Measurements from ENCODE around the gene CASP3.
"Not testable (repeated sequence)": the region's sequence is repeated elsewhere in the genome, so short reads cannot be mapped to it uniquely, and the experiment has no call there.

Gene CASP3

DNA sequence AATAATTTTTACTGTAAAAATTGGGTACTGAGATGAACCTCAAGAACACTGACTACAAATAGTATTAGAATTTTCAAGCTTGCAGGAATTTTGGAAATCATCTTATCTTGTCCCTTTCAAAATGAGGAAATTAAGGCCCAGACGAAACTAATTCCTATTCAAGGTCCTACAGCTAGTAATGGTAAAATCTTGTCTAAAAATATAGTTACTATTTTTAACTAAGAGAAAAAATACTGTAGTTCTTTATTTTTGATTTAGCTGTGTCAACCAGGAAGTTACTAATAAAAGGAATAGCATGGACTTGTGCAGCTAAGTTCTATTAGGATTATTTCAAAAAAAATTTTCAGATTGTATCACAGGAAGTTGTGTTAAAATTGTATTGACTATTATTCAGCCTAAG, 13.0 kb upstream of the CASP3 start:
- no peak for DNase-seq

DNA sequence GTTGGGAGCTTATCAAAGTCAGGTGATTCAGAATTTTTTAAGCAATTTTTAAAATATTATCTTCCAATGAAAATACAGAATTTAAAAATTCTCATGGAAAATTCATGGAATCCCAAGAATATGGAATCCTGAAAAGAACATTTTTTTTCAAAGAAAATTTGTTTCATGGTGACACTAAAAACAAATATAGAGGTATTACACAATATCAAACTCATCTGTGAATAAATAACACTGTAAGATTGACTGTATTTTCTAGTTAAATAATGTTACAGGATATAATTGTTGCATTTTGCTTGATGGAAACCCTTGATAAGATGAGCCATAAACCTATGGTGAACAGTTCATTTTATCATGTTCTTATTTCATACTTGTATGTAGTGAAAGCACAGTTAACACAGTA, 11.7 kb upstream of the CASP3 start:
- DNase-seq, result no peak

DNA sequence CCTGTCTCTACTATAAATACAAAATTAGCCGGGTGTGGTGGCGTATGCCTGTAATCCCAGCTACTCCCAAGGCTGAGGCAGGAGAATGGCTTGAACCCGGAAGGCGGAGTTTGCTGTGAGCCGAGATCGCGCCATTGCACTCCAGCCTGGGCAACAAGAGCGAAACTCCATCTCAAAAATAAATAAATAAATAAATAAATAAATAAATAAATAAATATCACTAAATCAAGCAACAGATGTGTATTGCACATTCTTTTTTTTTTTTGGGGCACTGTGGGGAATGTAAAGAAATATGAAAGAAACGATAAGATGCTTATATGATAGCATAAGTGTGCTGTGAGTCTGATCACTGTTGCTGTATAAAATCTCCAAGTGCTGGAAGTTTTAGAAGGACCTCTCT, 8.6 kb upstream of the CASP3 start:
- not testable (repeated sequence) for DNase-seq

DNA sequence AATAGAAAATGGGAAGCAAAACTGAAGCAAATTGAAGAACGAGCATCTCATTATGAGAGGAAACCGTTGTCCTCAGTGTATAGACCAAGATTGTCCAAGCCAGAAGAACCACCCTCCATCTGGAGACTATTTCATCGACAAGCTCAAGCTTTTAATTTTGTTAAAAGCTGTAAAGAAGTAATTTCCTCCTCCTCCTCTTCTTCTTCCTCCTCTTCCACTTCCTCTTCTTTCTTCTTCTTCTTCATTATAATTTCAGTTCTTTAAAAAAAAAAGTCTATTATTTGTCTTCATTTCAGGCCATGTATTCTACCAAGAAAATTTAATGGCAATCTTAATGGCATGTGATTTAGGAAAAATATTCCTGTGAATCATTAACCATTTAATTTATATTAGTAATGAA, 7.9 kb upstream of the CASP3 start:
- no peak for DNase-seq

DNA sequence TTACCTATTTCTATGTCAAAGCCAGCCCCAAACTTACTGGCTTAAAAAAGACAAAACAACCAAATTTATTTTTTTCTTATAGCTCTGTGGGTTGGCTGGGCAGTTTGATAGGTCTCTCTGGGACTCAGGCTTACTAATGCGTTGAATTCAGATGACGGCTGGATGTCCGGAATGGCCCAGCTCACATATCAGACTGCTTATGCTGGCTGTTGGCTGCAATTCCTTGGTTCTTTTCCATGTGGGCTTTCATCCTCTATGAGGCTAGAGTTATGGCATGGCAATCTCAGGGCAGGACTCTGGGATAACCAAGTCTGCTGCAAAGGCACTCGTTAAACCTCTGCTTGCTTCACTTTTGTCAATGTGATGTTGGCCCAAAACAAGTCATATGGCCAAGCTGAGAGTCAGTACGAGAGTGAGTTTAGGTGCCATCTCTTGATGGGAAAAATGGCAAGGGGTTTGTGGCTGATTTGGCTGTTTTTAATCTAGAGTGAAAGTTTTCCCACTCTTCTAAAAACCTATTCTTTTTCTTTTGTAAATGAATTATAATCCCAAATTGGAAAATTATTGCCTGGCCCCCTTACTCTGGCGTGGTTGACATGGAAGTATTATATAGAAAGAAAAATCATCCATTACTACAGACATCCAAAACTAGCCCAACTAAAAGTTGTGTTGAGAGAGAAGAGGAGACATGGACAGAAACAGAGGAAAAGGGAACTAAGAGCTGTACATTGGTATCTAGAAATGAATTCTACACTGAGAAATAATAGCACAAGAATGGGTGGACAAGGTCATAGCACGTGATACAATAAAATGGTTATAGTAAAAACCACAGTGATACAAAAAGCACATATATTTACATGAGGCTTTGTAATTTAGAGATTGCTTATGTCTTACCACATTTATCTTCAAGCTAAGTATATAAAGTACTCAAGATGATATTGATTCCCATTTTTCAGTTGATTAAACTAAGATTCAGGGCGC, 6.9 kb upstream of the CASP3 start:
- DNase-seq, result no peak

DNA sequence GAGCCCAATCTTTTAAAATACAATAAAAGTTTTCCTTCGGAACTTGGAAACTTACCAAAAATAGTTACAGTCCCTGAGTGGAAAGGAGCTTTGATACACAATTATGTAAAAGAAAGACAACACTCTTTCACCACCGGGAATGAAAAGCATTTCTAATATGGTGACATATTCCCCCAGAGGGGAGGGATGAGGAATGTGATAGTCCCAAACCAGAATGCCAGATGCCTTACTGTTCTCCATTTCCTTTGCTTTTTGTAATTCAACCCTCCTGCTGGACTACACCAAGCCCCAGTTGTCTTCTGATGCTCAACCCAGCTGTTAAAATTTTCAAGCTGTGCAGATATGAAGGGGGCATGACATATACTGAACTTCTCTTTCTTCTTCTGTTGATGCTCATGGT, 4.4 kb upstream of the CASP3 start:
- no peak for DNase-seq

DNA sequence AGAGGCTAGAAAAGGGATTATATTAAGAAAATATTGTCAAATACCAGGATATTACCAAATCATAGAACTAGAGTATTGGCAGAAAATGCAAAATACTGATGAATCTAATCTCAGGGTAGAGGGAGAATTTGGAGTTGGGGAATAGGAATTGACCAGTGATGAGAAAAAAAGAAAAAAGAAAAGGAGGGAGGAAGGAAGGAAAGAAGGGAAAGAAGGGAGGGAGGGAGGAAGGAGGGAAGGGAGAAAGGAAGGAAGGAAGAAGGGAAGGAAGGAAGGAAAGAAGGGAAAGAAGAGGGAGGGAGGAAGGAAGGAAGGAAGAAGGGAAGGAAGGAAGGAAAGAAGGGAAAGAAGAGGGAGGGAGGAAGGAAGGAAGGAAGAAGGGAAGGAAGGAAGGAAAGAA, 3.4 kb upstream of the CASP3 start:
- DNase-seq, result not testable (repeated sequence)

DNA sequence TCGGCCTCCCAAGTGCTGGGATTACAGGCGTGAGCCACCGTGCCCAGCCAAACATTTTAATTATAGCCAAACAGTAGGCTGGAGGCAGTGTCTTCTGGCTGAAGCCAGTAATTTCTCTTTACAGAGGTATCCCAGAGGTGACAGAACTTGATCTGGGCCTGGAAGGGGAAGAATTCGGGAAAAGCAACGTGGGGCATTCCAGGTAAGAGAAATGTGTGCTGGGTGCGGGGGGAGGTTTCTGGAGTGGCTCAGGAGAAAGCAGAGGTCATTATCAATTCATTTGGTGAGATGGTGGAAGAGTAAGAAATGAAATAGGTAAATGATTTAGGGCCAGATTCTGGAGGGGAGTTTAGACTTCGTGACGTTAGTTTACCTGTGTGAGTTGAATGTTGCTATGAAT, 2.7 kb upstream of the CASP3 start:
- no peak for DNase-seq

DNA sequence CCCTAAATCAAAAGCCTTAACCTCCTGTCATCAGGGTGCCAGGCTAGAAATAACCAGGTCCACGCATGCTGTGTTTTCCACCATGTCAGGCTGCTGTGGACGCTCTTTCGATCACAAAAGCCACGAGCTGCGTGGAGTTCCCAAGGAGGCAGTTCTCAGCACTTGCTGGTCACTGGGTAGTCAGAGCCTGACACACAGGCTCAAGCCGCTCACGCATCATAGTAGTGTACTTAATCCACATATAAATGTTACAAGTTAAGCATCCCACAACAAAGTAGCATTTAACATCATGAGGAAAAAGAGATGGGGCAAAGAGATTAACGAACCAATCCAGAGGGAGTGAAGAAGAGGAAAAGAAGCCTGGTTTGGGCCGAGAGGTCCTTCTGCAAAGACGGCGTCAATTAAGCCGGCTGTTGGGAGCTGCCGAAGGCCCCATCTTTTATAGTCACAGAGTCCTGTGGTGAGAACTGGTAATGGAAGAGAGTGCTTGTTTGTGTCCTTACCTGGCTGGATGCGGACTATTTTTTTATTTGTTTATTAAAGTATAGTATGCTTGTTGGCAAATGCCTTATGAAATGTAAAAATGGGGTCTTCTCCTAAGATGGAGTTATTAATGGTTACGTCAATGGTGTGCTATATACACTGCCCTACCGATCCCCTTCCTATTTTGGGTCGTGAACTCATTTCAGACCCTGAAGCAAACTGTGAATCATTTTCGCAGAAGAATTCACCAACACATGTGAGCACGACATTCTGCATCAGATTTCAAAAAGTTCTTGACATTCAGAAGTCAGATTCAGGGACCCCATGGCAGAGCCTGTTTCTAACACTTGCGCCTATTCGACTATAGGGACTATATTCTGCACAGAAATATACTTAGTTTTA, 966 bp upstream of the CASP3 start:
- DNase-seq, result peak in 1 of 2 donors; percentile 10

DNA sequence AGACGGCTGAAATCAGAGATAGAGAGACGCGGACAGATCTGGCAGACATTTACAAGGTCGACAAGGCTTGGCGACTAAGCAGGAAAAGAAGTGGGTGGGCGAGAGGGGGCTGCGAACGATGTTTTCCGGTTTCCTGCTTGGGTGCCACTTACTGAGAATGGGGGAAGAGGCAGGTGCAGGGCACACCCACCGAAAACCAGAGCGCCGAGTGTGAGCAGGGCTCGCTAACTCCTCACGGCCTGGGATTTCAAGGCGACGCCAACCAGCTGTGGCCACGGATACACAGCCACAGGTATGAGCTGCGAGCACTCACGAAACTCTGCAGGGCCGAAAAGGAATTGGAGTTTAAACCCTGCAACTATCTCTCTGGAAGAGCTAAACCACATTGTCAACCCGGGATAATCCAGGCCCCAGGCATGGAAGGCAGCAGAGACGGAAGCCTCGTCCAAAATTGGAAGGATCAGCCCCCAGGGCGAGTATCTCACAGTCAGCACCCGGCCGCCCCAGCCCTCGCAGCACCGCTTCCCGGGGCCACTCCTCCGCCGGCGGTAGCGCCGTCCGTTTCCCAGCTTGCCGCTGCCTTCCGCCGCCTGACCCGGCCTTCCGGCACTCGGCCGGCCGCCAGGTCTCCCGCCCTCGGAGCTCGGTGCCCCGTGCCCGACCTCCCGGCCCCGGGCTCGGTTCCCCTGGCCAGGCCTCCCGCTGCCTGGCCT, 778 bp downstream of the CASP3 start:
- DNase-seq, result peak; percentile 19 to 53

DNA sequence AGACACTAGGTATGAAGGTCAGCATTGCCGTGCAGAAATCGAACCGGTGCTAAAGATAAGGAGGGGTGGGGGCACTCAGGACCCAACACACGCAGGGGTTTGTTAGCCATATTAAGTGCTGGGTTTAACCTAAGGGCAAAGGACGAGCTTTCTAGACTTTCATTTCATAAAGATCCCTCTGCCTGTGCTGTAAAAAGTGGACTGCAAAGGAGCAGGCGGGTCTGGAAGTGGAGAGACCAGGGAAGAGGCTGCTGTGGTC, 1.3 kb downstream of the CASP3 start:
- no peak for DNase-seq

DNA sequence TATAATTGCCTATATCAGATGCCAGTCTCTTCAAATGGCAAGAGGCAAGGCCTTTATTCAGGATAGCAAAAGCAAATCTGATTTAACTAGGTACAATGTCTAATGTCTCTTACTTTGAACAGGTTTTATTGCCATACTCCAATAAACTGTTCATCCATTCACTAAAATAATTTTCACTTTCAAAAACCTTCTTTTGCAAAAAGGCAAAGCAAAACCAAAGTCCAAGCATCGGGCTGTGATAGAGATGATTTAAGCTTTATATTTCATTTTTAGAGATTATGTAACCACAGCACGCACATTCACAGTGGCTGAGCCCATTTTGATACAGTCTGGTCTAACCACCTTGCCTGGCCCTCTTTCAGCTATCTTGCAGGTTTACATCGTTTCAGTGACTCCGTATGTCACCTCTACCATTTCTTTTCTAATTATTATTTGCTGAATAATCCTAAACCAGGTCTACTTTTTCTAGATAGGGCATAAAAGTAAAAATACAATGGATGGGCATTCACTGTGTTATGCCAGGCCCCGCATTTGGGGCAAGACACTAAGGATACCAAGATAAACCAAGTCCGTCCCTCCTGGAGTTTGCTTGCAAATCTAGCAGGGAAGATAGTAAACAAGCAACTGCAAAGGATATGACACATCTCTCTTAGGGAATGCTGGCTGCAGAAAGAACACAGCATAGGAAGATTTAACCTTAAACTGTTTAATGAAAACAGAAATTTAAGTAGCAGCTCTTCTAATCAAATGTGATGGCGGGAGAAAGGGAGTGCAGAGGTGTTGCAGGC, 1.8 kb downstream of the CASP3 start:
- DNase-seq, result no peak

DNA sequence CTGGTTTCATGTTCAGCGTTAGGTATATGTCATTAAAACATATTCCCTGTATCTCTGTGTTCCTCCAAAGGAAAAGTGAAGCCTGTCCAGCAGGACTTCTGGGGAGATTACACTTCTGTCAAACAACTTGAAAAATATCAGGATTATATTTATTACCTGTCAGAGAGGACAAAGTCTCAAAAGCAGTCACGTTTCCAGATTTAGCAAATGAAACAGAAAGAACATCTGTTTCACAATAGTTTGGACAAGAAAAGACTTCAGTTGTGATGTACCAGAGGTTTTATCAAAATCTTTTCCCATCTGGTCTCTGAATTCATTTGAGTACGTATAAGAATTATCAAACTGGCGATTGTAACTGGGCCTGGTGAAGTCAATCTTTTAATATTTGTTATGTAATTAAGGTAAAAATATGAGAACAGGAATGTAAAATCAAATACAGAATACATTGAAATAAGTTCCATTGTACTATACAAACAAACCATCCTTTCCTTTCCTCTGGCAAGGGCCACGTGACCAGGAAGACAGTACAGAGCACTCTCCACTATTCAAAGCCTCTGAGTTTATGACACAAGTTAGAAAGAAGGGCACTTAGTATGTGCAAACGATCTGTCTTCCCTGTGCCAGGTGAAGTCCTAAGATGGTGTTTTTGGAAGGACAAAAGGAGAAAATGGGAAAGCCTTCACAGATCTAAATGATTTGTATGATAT, 3.2 kb downstream of the CASP3 start:
- DNase-seq, result no peak

DNA sequence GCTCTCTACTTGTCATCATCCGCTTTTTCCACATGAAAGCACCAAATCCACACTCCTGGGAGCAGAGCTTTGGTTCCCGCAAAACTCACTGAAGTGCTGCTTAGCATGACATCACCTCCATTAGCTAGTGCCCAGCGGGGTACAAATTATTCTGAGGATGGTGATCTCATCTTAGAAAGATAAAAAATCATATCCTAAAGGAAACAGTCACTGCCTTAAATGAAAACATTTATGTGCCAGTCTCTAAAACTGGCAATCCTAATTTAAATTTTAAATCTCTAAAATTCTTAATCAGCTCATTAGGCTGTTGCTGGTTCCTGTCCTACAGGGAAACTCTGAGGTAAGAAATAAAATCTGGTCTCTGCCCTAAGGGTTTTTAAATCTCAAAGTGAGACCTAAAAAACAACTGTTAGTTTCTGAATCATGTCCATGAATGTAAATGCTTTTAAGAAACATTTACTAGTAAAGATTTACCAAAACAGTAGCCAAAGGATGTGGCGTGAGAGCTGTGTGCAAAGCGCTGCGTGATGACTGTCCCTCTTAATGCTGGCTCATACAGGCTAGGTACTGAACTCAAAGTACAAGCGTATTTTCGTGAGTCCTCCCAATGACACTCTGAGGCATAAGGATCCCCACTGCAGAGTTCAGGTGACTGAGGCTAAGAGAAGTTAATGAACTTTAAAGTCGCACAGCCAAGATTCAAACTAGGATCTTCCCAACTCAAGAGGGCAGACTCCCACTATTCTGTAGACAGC, 4.5 kb downstream of the CASP3 start:
- DNase-seq, result no peak

DNA sequence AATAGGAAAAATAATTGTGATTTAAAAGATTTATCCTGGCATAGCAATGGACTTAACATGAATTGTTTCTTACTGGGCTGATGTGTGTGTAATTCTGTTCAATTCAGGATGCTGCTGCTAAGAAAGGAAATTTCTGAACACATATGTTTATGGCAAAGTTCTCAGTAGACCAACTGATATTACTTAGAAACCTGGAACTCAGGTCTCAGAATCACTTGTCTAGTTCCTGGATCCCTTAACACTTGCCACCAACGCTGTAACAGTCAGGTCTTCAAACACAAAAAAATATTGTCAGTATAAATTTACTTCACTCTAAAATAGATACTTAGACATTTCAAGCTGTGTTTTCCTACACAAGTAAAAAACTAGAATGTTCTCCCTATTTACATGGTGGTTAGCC, 5.5 kb downstream of the CASP3 start:
- no peak for DNase-seq

DNA sequence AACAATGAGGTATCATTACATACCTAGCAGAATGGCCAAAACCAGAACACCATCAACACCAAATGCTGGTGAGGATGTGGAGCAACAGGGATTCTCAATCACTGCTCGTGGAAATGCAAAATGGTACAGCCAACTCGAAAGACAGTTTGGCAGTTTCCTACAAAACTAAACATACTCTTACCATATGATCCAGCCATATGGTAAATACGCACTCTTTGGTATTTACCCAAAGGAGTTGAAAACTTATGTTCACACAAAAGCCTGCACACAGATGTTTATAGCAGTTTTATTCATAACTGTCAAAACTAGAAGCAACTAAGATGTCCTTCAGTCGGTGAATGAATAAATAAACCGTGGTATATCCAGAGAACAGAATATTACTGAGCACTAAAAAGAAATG, 7.8 kb downstream of the CASP3 start:
- no peak for DNase-seq

DNA sequence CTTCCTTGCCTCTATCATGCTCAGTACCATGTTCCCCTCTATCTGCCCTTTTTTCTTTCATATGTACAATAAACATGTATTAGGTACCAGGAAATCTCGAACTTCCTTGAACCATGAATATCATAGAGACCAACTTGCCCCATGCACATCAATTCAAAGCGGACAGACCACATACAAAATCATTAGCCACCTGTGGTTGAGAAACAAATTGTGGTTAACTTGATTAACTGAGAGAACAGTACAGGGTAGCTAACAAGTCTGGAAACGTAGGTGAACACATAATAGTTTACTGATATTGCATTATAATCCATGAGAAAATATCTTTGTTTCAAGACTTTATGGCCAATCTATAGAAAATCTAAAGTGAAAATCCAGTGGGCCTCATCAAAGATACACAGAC, 8.2 kb downstream of the CASP3 start:
- no peak for DNase-seq

DNA sequence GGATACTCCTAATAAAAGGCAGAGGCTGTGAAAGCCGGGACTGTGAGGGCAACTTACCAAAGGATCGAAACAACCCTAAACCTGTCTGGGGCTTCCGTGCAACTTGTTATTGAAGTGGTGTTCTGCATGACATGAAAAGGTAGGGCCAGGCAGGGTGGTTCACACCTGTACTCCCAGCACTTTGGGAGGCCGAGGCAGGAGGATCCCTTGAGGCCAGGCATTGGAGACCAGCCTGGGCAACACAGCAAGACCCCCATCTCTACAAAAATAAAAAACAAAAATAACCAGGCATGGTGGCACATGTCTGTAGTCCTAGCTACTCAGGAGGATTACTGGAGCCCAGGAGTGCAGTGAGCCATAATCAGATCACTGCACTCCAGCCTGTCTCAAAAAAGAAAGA, 12.3 kb downstream of the CASP3 start:
- no peak for DNase-seq

DNA sequence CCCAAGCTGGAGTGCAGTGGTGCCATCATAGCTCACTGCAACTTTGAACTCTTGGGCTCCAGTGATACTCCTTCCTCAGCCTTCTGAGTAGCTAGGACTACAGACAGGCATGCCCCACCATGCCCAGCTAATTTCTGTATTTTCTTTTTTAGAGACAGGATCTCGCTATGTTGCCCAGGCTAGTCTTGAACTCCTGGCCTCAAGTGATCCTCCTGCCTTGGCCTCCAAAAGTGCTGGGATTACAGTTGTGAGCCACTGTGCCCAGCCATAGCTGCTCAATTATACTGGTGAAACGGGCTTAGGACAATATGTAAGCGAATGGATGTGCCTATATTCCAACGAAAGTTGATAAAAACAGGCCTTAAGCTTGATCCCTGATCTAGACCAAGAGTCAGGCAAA, 13.1 kb downstream of the CASP3 start:
- DNase-seq, result no peak

DNA sequence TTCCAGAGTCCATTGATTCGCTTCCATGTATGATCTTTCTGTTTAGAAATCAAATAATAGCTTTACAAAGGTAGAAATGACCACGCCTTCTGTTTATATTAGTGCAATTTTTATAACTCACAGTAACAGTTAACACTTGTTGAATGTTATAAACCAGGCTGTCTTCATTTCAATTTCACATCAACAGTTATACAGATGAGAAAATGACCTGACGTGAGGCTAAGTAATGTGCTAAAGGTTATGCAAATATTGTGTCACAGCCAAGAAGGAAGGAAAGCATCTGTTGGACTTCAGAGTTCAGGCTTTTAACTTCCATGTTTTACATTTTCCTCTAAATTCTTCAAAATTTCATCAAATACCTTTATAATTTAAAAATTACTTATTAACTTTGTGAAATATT, 13.9 kb downstream of the CASP3 start:
- no peak for DNase-seq

DNA sequence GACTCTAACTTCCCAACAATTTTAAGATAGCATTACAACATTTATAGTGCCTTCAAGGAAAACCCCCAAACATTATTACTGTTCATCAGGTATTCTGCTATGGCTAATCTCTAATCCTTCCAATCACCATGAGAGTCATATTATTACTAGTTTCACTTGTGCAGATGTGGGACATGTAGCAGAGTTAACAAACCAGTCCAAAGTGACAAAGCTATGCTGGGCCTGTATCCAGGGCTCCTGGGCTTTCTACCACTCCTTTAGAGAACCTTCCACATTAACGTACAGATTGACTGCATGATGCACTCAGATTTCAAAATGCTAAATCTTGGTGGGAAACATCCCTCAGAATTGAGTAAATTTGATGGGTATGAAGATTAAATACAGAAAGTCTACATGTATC, 16.4 kb downstream of the CASP3 start:
- no peak for DNase-seq

Measured in CD4-positive, alpha-beta T cell treated with Interferon alpha-2 for 1 hour (primary cell).